AG04449 (cell line): ENCODE results near the gene ILF3.

ENCODE experiments used
- CTCF ChIA-PET: fragments of 350-600 bp; formaldehyde crosslinking; extraction: SDS; loops from one replicate; lab custom pipeline; 2021; ENCODE audit warnings: antibody characterized with exemption; lab: Yijun Ruan, JAX
- POLR2A ChIA-PET: fragments of 400-600, 350-600 bp; formaldehyde crosslinking; extraction: SDS; loops from one replicate; lab custom pipeline; 2020; ENCODE audit warnings: antibody characterized with exemption, inconsistent platforms; lab: Yijun Ruan, JAX
- DNase-seq: peaks from one replicate; pipeline ENCODE4 v3.0.0-alpha.2; 2010; ENCODE audit warnings: low read depth, low spot score
- H3K4me3 ChIP-seq: 2 replicates; pipeline ENCODE4 v1.5.1; 2011; ENCODE audit warnings: low read depth, mild to moderate bottlenecking, control low read depth, low read length
- TF ChIP-seq, protein P1 (sequence below): IDR thresholded peaks from one replicate; pipeline ENCODE4 v1.5.1; 2011; ENCODE audit warnings: mild to moderate bottlenecking, moderate library complexity, low read length, control low read depth, inconsistent platforms; ENCODE audit not compliant: insufficient read depth; ENCODE audit errors: missing control alignments

The ILF3 gene

DNA sequence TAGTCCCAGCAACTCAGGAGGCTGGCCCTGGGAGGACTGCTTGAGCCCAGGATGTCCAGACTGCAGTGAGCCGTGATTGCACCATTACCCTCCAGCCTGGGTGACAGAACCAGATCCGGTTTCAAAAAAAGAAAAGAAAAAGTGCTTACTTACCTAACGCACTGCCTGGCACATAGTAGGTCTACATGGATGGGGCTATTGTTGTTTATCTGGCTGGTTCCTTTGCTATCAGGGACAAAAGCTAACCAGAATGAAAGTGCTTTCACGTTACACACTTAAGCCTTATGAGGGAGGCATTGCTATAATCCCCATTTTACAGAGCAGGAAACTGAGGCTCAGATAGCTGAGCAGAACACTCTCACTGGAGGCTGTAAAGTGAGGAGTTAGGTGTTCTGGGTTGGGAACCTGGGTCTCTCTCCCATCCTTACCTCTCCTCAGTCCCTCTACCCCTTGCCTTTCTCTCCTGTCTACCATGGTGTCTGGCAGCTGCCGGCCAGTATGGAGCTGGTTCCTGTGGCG lies 66.5 kb downstream of the ILF3 start:
- POLR2A ChIA-PET, result no interaction called here
- TF ChIP-seq, protein P1, sequence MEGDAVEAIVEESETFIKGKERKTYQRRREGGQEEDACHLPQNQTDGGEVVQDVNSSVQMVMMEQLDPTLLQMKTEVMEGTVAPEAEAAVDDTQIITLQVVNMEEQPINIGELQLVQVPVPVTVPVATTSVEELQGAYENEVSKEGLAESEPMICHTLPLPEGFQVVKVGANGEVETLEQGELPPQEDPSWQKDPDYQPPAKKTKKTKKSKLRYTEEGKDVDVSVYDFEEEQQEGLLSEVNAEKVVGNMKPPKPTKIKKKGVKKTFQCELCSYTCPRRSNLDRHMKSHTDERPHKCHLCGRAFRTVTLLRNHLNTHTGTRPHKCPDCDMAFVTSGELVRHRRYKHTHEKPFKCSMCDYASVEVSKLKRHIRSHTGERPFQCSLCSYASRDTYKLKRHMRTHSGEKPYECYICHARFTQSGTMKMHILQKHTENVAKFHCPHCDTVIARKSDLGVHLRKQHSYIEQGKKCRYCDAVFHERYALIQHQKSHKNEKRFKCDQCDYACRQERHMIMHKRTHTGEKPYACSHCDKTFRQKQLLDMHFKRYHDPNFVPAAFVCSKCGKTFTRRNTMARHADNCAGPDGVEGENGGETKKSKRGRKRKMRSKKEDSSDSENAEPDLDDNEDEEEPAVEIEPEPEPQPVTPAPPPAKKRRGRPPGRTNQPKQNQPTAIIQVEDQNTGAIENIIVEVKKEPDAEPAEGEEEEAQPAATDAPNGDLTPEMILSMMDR, result no peak
- no peak for DNase-seq
- H3K4me3 ChIP-seq, result no peak overlapping the region
- CTCF ChIA-PET, result interaction anchor here (0.7 to 12.0 kb wide), 2 partner anchors 144 to 151 kb away, joined by 3 to 211 read pairs; no protein-coding TSS in a partner anchor

DNA sequence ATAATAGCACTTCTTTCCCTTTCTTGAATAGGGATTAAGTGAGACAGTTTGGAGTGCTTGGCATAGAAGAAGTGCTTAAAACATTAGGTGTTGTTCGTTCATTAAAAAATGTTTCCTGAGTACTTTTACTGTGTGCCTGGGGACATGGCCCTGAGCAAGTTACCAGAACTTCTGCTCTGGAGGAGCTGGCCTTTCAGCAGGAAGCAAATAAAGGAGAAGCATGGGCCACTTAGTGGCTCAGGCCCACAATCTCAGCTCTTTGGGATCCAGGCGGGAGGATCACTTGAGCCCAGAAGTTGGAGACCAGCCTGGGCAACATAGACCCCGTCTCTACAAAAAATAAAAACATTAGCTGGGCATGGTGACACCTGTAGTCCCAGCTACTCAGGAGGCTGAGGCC lies 69.4 kb downstream of the ILF3 start:
- H3K4me3 ChIP-seq, result no peak overlapping the region
- ChIA-PET CTCF (interaction anchor here (1.3 to 1.6 kb wide), 2 partner anchors 139 to 141 kb away, joined by 3 to 5 read pairs; no protein-coding TSS in a partner anchor), POLR2A (no interaction called here)
- TF ChIP-seq, protein P1, result no peak
- no peak for DNase-seq

DNA sequence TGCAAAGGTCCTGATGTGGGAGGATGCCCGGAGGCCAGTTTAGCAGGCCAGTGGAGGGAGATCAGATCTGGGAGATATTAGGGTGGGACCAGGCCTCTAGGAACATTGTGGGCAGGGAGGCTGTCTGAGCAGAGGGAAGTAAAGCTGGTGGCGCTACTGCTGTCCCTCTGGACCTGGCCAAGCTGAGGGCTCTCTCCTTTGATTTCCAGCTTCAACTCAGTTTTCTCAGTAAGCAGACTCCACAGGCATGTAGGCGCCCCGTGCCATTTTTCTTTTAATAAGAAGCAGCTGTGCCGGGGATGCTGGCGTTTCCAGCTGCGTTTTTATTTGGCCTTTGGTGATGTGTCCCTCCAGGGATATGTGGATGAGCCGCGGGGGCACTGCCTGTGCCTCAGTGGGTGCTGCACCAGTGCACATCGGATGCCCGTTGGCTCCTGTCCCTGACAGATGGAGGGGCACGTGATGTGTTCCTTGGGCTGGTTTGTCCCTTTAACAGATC lies 70.5 kb downstream of the ILF3 start:
- H3K4me3 ChIP-seq, result 0 out of 2 replicates have a peak overlapping the region, but pooled peaks have one; percentile 12
- POLR2A ChIA-PET, result interaction anchor here (0.7 kb wide), 1 partner anchor 35 kb away, joined by 3 read pairs; no protein-coding TSS in a partner anchor
- TF ChIP-seq, protein P1, result no peak
- no peak for DNase-seq
- CTCF ChIA-PET, result interaction anchor here (0.8 to 1.6 kb wide), 2 partner anchors 134 to 140 kb away, joined by 3 to 5 read pairs; no protein-coding TSS in a partner anchor

DNA sequence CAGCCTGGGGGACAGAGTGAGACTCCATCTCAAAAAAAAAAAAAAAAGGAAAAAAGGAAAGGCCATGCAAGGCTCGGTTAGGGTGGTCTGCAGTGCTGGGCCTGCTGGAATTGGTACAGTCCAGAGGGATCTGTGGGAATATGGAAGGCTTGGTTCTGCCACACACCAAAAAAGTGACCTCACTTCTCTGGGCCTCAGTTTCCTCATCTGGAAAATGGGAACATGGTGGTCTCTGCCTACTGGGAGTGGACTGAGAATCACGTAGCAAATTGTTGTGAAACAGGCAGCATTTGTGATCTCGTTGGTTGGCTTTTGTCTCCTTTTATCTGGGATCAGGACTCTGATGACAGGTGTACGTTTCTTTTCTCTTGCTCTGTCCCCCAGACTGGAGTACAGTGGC lies 71.3 kb downstream of the ILF3 start:
- ChIA-PET CTCF (no interaction called here), POLR2A (no interaction called here)
- H3K4me3 ChIP-seq, result no peak overlapping the region
- no peak for DNase-seq
- TF ChIP-seq, protein P1, result no peak

DNA sequence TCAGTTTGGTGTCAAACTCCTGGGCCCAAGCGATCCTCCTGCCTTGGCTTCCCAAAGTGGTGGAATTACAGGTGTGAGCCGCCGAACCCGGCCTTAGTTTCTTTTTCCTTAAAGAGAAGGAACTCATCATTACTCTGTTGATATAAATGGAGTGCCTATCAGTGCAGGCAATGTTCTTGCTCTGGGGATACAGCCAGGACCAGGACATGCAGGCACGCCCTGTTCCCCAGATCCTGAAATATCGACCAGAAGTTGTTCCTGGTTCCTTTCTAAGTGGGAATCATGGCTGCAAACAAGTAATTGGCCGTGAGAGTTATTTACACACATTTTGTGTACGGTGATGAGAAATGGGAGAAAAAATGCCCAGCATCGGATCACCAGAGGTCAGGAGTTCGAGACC lies 72.1 kb downstream of the ILF3 start:
- TF ChIP-seq, protein P1, result no peak
- POLR2A ChIA-PET, result no interaction called here
- CTCF ChIA-PET, result interaction anchor here (1.4 kb wide), 1 partner anchor 138 kb away, joined by 6 read pairs; no protein-coding TSS in a partner anchor
- no peak for DNase-seq
- no peak overlapping the region for H3K4me3 ChIP-seq

DNA sequence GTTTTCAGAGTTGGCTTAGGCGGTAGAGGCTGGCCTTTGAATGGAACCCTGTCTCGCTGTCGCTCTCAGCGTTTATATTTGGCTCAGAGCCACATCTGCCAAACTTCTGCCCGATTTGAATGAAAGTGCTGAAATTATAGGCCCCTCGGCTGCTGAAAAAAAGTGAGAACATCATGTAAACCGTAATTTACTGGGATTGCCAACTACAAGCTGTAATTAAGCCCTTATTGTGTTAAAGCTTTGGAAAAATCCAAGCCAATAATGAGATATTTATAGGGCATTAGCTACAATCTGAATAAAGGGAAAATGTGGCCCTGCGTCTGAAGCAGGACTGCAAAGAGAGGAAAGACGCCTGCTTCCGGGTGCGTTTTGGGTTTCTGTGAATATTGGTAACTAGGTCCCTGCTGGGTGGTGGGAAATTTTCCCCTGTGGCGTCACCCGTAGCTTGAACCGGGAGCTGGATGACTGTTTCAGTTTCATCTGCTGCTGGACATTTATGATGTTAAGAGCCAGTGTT lies 73.6 kb downstream of the ILF3 start:
- H3K4me3 ChIP-seq, result no peak overlapping the region
- TF ChIP-seq, protein P1, result no peak
- no peak for DNase-seq
- ChIA-PET CTCF (interaction anchor here (1.1 kb wide), 1 partner anchor 130 kb away, joined by 5 read pairs; no protein-coding TSS in a partner anchor), POLR2A (interaction anchor here (1.0 kb wide), 1 partner anchor 9 kb away, joined by 3 read pairs; no protein-coding TSS in a partner anchor)
